ENCODE measurements around the gene SYK. TPM values are rescaled to one million over a fixed set of nuclear protein-coding genes. Genes with fewer than 3 reads are reported as not detected.

SYK gene
- total RNA-seq, 1 donor from 2014 or later, result 0.55 TPM

- Mint-ChIP-seq H3K36me3 (ENCODE audit: low read depth) (peaks cover 3% of the 10 kb centered on the region), H3K9me3 (ENCODE audit: low read depth) (peaks cover 16% of the 10 kb centered on the region), H3K4me1 (ENCODE audit: low read depth) (no peaks in the 10 kb centered on the region), H3K4me3 (ENCODE audit: unreplicated experiment) (no peak overlapping the region), H3K27ac (ENCODE audit: unreplicated experiment) (no peak overlapping the region), H3K27me3 (ENCODE audit: low read depth) (no peaks in the 10 kb centered on the region)
- DNase-seq (ENCODE audit: low spot score), result no peak
- peak; percentile 57 for TF ChIP-seq CTCF (IDR thresholded peaks at IDR 0.05)
These were observed 98.5 kb downstream of the SYK start for GRCh38 chr9:90900130-90900529.

DNA sequence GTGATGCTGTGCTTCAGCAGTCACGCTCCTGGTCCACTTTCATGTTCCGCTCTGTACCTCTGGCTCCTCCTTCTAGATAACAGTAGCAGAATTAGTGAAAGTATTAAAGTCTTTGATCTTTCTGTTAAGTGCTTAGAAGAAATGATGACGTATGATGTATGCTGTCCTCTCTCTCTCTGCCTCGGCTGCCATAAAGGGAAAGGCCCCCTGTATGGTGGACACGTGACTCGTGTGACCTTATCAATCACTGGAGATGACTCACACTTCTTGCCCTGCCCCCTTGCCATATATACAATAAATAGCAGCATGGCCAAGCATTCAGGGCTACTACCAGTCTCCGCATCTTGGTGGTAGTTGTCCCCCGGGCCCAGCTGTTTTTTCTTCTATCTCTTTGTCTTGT is 100.3 kb downstream of the SYK start:
- Mint-ChIP-seq H3K36me3 (ENCODE audit: low read depth) (peaks cover 5% of the 10 kb centered on the region), H3K27ac (ENCODE audit: unreplicated experiment) (no peak overlapping the region), H3K27me3 (ENCODE audit: low read depth) (no peaks in the 10 kb centered on the region), H3K4me3 (ENCODE audit: unreplicated experiment) (no peak overlapping the region), H3K9me3 (ENCODE audit: low read depth) (peaks cover 21% of the 10 kb centered on the region), H3K4me1 (ENCODE audit: low read depth) (no peaks in the 10 kb centered on the region)
- DNase-seq (ENCODE audit: low spot score), result no peak
- TF ChIP-seq CTCF (IDR thresholded peaks at IDR 0.05), result no peak

- peaks cover 5% of the 10 kb centered on the region for H3K36me3 Mint-ChIP-seq (ENCODE audit: low read depth)
- H3K4me3 Mint-ChIP-seq (ENCODE audit: unreplicated experiment), result no peak overlapping the region
- H3K27me3 Mint-ChIP-seq (ENCODE audit: low read depth), result no peaks in the 10 kb centered on the region
- TF ChIP-seq CTCF (IDR thresholded peaks at IDR 0.05), result no peak
- H3K27ac Mint-ChIP-seq (ENCODE audit: unreplicated experiment), result no peak overlapping the region
- H3K9me3 Mint-ChIP-seq (ENCODE audit: low read depth), result peaks cover 21% of the 10 kb centered on the region
- no peaks in the 10 kb centered on the region for H3K4me1 Mint-ChIP-seq (ENCODE audit: low read depth)
- no peak for DNase-seq (ENCODE audit: low spot score)
These were observed 102.3 kb downstream of the SYK start for GRCh38 chr9:90903766-90904424.

- TF ChIP-seq CTCF (IDR thresholded peaks at IDR 0.05), result no peak
- Mint-ChIP-seq H3K9me3 (ENCODE audit: low read depth) (peaks cover 21% of the 10 kb centered on the region), H3K27ac (ENCODE audit: unreplicated experiment) (no peak overlapping the region), H3K36me3 (ENCODE audit: low read depth) (peaks cover 5% of the 10 kb centered on the region), H3K4me3 (ENCODE audit: unreplicated experiment) (no peak overlapping the region), H3K27me3 (ENCODE audit: low read depth) (no peaks in the 10 kb centered on the region), H3K4me1 (ENCODE audit: low read depth) (no peaks in the 10 kb centered on the region)
- no peak for DNase-seq (ENCODE audit: low spot score)
These were observed 103.3 kb downstream of the SYK start for GRCh38 chr9:90904706-90905478.

GRCh38 chr9:90905822-90906221 is 104.2 kb downstream of the SYK start:
- DNase-seq (ENCODE audit: low spot score), result no peak
- no peak overlapping the region for H3K4me3 Mint-ChIP-seq (ENCODE audit: unreplicated experiment)
- TF ChIP-seq CTCF (IDR thresholded peaks at IDR 0.05), result no peak
- no peaks in the 10 kb centered on the region for H3K27me3 Mint-ChIP-seq (ENCODE audit: low read depth)
- H3K27ac Mint-ChIP-seq (ENCODE audit: unreplicated experiment), result no peak overlapping the region
- H3K9me3 Mint-ChIP-seq (ENCODE audit: low read depth), result peaks cover 21% of the 10 kb centered on the region
- H3K4me1 Mint-ChIP-seq (ENCODE audit: low read depth), result no peaks in the 10 kb centered on the region
- peaks cover 5% of the 10 kb centered on the region for H3K36me3 Mint-ChIP-seq (ENCODE audit: low read depth)
